ENCODE results near the gene CD300H.

The CD300H gene

DNA sequence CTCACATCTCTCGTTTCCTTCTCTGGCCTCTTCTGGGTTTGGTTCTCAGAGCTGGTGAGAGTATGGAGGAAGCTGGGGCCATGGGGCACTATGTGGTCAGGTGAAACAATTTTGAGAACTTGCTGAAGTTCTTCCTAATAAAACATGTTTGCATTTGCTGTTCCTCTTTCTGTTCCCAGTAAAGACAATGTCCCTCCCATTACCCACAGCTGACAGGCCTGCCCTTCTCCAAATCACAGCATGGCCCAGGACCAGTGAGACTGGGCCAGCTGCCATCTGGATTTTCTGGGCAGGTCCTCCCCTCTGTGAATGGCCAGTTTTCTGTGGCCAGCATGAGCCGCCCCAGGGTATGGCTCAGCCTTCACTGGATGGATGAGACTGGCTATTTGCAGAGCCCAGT is at the start of gene CD300H:
TSS of gene CD300H (minus strand) at position 113 of the 400 bp plus-strand sequence.
- DNase-seq: no peak

DNA sequence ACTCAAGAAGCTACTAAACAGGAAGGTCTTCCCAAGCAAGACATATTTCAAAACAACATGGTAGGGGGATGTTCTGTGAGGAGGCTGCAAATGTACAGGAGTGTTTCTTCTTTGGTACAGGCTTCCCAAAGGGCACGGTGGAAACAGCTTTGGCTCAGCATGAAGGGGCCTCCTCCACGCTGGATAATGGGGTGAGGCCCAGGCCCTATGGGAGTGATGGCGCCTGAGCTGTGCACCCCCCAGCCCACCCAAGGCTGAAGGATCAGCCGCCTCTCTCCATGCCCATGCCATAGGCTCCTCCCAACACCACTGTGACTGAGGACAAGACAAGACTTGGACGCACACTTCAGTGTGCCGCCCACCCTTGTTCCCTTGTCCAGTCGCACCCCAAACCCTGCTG is 49.4 kb upstream of the CD300H start:
- DNase-seq: no peak

DNA sequence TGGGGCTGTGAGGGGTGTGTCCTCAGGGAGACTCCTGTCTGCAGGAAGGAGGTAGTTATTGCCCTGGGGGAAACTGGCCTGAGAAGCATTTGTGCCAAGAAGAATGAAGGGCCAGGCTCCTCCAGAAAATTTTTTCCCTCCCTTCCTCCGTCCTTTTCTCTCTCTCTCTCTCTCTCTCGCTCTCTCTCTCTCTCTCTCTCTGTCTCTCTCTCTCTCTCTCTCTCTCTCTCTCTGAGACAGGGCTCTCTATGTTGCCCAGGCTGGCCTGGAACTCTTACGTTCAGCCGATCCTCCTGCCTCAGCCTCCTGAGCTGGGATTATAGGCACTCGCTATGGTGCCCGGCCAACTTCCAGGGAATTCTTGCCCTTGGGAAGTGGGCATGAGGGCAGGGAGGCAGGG is 44.7 kb upstream of the CD300H start:
- DNase-seq: no peak

DNA sequence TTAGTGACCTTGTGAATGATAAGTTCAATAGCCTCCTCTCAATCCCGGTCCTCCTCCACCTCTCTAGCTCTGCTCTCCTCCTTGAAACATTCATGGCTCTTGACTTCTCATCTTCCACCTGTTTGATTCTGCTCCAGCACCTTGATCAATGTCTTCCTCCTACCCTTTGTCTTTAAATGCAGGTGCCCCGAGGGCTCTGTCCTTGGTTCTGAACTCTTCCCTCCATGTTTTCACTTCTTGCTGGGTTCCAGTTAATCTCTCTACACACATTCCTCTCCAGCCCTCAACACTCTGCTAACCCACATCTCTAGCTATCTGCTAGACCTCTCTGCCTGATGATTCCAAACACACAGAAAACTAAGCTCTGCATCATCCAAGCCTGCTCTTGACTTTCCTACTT is 42.8 kb upstream of the CD300H start:
- DNase-seq: no peak

DNA sequence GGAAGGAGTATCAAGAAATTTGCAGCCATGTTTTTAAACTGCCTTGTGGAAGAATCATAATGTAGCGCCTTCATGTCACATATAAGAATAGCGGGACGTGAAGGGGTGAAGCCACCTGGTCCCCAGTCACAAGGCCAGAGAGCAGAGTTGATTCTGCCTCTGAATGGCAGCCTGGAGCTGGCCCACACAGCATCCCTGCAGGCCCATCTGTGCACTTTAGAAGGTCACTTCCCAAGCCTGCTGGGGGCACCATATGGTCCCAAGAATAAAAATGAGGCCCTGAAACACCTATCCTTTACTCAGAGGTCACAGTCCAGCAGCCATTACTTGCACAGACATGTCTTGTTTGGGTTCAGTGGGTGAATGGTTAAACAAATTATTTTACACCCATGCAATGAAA is 41.2 kb upstream of the CD300H start:
- no peak for DNase-seq

DNA sequence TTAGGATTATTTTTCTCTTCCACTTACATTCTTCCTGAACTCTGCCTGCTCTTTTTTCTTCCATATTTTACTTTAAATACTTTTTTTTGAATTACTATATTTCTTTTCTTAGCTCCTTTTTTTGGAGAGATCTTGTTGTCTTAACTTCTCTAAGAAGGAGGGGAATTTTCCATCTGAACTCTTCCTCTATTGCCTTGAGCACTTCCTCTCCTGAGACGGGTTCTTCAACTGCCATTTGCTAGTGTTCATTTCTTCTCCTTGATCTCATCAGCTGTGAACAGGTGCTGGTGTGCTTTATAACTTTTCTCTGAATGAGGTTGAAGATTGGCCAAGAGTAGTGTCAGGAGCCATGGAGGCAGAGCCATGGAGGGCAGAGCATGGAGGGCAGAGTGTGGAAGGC is 39.9 kb upstream of the CD300H start:
- DNase-seq: no peak

DNA sequence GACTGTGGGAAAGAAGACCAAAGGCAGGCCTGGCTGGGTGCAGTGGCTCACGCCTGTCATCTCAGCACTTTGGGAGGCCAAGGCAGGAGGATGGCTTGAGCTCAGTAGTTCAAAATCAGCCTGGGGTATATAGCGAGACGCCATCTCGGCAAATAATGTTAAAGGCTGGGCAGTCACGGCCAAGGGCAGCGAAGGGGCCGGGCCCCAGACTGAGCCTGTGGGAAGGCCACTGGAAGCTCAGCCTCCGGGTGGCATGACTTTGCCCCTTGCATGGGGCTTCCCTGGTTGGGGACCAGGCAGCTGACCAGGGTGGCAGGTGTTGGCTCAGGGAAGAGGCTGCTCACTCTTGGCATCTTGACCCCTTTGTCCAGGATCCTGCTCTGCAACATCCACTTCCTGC is 38.7 kb upstream of the CD300H start:
- DNase-seq: no peak

DNA sequence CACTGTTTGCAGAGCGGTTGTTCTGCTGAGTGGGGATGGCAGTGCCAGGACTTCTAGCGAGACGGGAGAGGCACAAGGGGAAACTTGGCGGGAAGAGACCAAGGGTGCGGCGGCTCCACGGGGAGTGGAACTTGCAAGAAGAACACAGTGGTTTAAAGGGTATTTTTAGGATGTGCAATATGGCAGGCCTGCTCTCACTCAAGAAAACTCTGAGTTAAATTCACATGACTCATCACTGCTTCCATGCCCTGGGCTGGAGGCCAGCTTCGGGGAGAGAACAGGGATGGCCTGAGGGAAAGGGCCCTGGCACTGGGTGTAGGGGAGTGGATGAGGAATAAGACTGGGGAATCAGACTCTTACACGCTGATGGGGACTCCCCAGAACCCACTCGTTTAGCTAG is 38.1 kb upstream of the CD300H start:
- no peak for DNase-seq

DNA sequence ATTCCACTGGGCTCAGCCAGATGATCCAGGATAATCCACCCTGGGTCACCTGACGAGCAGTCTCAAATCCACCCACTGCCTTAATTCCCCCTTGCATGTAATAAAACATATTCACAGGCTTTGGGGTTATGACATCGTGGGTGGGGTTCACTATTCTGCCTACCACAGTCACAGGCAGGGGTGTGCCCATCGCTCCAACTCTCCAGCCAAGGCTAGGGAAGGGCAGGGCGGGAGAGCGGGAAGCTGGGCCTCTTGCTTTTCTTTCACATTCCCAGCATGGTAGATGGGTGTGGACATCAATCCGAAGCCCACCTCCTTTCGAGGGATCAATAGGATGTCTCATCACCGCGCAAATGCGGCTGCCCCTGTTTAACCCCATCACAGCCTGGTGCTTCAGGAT is 37.5 kb upstream of the CD300H start:
- DNase-seq: no peak

DNA sequence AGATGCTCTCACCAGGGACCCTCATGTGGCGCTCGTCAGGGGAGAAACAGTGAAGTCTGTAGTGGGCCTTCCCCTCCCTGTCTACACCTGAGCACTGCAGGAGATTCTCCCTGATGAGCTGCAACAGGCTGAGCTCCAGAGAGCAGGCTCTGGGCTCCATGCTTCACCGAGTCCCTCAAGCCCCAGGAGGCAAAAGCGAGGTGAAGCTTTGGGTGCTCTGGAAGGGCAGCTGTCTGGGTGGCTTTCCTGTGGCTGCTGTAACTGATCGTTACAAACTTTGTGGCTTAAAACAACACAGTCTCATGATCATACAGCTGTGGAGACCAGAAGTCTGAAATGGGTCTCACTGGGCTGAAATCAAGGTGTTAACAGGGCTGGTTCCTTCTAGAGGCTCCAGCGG is 36.9 kb upstream of the CD300H start:
- DNase-seq: no peak

DNA sequence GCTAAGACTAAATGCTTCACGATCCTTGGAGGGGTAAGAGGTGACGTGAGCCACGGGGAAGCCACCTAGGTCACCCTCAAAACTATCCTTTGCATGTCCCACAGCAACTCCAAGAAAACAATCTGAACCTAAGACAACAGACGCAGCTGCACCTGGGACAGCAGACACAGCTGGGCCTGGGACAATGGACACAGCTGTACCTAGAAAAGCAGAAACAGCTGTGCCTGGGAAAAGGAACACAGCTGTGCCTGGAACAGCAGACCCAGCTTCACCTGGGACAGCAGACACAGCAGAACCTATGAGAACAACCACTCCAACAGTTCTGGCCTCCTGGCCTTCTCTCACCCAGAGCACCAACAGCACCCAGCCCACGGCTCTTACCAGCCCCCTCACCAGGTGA is 36.4 kb upstream of the CD300H start:
- no peak for DNase-seq

DNA sequence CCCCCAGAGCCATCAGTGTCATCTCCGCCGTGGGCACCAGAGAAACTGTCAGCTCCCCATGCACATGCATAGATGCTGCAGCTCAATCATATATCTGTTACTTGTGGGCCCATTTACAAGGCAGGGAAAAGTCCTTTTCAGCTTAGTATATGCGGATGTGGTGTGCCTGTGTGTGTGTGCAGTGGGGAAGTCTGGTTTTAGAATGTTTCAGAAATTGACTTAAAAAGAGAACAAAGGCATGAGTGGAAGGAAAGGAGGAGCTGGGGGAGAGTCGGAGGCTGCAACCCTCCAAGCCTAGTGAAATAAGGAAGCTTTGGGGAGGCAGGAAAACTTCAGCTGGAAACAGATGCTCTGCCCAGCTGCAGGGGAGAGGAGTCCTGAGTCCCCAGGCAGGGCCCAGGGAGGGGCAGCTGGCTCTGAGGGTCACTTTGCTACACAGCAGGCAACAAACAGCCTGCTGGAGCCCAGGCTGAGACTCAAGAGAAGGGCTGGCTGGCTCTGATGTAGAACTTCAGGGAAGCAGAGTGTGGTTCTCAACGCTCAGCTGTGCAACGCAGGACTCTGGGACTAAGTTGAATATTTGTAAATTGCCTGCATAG is 35.8 kb upstream of the CD300H start:
- no peak for DNase-seq

DNA sequence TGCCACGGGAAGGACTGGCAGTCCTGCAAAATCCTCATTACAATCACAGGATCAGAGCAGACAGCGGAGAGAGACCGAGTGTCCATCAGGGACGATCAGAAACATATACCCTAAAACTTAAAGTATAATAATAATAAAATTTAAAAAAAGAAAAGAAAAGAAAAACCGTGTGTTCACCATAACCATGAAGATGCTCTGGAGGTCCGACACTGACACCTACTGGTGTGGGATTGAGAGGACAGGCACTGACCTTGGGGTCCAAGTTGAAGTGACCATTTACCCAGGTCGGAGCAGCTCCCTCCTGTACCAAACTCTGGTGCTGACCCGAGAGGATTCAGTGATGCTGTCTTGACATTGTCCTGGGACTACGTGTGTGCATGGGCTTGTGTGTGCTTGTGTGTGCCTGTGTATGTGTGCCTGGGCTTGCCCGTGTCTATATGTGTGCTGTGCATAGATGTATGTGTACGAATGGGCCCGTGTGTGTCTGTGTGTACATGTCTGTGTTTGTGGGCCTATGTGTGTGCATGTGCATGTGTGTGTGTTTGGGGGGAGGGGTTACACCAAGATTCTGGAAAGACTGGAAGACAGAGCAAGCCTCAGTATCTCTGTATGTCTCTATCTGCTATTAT is 34.7 kb upstream of the CD300H start:
- DNase-seq: peak; percentile 34

DNA sequence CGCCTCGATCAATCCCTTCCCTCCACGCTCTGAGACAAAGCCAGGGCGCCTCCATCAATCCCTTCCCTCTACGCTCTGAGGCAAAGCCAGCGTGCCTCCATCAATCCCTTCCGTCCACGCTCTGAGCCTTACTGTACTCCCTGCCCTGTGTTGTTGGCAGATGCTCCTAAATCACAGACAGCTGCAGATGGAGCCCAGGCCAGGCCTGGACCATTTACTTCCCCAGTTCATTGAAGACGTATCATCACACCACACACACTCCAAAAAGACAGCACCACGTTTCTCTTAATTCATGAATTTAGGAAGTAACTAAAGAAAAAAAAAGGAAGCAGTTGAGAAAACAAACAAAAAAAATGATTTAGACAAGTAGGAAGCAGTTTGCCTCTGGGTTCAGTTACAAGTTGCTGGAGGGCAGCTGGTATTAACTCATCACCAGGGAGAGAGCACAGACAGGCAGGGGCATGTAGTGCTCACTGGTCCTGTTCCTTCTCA is 32.2 kb upstream of the CD300H start:
- no peak for DNase-seq

DNA sequence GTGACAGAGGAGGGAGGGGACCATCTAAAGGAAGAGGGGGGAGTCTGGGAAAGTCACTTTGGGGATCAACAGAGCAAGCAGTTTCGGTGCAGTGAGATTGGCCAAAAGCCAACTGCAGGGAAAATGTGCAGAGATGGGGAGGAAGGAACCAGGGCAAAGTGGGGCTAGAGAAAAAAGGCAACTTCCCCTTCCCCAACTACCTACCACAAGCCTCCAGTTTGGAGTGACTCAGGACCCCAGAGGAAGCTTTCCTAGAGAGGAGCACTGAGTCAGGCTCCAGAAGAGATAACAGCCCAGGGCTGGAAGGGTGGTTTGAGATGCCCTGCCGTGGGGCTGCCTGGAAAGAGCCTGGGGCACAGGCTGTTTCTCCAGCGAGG is 31.7 kb upstream of the CD300H start:
- DNase-seq: no peak

DNA sequence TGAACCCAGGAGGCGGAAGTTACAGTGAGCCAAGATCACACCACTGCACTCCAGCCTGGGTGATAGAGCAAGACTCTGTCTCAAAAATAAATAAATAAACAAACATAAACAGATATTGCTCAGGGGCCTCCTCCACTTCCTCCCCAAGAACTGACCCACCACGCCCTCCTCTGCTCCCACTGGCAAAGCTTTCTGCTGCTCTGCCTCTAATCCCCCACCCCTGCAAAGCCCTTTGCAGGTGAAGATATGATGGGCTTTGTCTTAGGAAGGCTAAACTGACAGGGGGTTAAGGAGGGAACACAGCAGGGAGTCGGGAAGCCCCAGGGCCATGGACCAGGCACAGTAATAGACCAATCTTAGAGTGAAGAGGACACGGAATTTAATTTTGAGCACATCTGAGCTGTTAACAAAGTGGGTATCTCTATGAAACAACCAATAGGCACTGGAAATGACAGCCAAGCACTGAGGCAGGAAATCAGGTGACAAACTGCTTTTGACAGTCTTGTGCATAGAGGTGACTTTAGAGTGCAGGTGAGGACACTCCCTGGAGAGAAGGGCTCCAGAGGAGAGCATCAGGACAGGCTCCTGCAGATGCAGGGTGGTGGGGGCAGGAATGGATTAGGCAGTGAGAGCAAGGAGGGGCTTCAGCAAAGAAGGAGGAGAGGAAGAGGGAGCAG is 31.2 kb upstream of the CD300H start:
- no peak for DNase-seq

DNA sequence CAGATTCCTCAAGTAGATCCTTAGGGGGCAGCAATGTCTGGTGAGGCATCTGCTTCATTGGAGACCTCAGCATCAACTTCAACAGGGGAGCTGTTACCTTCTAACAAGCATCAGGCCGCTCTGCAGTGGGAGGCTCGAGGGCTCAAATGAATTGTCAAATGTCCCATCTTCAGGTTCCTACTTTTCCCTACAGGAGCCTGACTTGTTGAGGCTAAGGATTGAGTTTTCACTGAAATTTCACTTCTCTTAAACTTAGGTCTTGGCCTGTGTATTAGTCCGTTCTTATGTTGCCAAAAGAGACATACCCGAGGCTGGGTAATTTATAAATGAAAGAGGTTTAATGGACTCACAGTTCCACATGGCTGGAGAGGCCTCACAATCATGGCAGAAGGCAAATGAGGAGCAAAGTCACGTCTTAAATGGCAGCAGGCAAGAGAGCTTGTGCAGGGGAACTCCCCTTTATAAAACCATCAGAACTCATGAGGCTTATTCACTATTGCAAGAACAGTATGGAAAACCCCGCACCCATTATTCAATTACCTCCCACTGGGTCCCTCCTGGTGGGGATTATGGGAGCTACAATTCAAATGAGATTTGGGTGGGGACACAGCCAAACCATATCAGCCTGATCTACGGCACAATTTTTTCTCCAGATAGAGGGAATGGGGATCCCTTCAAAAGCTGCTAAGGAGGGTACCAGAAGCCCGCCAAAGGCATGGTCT is 29.9 kb upstream of the CD300H start:
- DNase-seq: no peak

DNA sequence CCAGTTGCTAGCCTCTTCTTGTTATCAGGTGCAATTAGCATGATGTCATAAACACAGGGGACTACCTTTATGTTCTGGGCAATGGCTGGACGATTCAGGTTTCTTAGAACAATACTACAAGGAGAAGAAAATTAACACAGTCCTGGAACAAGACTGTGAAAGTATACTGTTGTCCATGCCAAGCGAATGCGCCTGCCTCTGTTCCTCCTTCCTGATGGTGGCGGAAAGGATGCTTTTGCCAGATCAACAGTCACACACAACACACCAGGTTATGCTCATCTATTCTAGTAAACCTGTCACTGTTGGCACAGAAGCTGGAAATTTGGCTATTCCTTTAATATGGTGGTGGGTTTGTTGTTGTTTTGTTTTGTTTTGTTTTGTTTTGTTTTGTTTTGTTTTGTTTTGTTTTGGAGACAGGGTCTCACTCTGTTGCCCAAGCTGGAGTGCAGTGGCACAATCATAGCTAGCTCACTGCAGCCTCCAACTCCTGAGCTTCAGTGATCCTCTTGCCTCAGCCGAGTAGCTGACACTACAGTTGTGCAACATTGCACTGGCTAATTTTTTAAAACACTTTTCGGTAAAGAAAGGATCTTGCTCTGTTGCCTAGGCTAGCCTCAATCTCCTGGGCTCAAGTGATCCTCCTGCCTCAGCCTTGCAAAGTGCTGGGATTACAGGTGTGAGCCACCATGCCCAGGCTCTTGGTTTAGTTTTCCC is 27.9 kb upstream of the CD300H start:
- DNase-seq: no peak

DNA sequence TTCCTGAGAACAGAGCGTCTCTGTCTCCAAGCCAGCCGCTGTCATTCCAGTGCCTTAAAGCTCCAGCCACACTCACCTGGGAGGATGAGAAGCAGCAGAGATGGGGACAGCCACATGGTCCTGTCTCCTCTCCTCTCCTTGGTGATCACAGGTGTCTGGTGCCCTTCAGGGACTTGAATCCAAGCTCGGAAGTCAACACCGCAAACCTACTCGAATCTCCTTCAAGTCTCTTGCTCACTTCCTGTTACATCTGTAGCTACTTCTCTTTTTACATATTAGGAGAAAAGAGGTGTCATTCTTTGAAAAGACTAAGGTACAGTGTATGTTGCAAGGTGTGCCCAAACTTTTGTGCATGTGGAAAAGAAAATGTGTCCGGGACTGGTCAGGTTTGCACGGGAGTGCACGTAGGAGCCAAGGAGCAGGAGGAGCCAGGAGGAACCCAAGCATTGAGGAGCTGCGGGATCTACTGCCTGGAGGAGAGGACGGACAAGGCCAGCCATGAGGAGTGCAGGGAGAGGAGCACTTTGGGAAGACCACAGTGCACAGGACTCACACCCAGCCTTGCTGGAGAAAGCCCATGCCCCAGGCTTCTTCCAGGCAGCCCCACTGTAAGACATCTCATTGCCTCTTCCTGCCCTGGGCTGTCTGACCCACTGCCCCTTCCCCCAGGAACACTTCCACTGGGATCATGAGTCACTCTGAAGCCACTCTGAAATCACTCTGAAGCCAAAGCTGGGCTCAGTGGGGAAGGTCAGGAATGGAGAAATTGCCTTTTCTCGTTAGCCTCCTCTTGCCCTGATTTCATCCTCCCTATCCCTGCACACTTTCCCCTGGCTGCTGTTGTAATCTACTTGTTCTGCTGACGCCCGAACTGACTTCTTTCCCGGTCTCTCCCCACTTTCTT is 25.0 kb upstream of the CD300H start, which contains the start of gene CD300LD:
TSS of gene CD300LD (minus strand) at position 197 of the 904 bp plus-strand sequence. CDS start at position 116, 81 bp downstream.
- DNase-seq: peak; percentile 16

DNA sequence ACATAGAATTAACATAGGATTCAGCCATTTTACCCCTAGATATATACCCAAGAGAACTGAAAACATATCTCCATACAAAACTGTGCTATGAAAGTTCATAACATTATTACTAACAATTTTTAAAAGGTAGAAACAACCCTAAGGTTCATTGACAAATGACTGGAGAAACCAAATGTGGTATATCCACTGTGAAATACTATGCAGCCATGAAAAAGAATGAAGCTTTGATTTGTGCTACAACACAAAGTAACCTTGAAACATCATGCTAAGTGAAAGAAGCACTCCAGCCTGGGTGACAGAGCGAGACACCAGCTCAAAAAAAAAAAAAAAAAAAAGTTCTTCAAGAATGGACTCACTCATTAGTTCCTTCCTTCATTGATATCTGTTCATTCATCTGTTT is 24.2 kb upstream of the CD300H start:
- DNase-seq: no peak

DNA sequence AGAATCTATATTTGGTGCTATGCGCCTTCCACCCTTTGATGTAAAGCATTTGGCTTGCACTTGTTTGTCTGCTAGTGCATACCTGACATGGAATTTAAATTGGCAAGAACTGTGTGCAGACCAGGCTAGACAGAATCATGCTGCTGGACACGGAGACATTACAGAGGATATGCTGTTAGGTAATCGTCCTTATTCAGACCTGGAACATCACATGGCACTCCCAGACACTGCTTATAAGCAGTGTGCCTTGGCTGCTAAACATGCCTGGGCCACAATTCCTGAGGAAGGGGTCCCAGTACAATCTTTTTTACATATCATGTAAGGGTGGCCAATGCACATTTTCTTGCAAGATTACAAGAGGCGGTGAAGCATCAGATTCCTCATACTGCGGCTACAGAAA is 18.4 kb upstream of the CD300H start:
- no peak for DNase-seq

All from CD4-positive, alpha-beta T cell treated with Interleukin-17A for 4 hours (primary cell).